Nephron (organoid): ENCODE data around the gene PIK3AP1.
"Not testable (repeated sequence)": the region's sequence is repeated elsewhere in the genome, so short reads cannot be mapped to it uniquely, and the experiment has no call there.

Experiments
- H3K27ac Mint-ChIP-seq, 3 experiments: 2 replicates each; pipeline ENCODE4 v1.8.0; 2020; ENCODE audit warnings: mixed read lengths in 3 of 3, mild to moderate bottlenecking in 2 of 3, moderate library complexity in 1 of 3
- H3K27me3 Mint-ChIP-seq: 2 replicates; pipeline ENCODE4 v1.8.0; 2021; ENCODE audit warnings: low read depth, mild to moderate bottlenecking, moderate library complexity, mixed read lengths
- H3K36me3 Mint-ChIP-seq: 2 replicates; pipeline ENCODE4 v1.8.0; 2020; ENCODE audit warnings: low read depth, mixed read lengths
- H3K4me1 Mint-ChIP-seq: 2 replicates; pipeline ENCODE4 v1.8.0; 2020; ENCODE audit warnings: mixed read lengths
- H3K4me3 Mint-ChIP-seq, 3 experiments: 2 replicates each; pipeline ENCODE4 v1.8.0; 2020; ENCODE audit warnings: mild to moderate bottlenecking in 3 of 3, mixed read lengths in 3 of 3, moderate library complexity in 2 of 3
- H3K9me3 Mint-ChIP-seq: 2 replicates; pipeline ENCODE4 v1.8.0; 2020; ENCODE audit warnings: mixed read lengths
- TF ChIP-seq, protein P1 (sequence below), 3 experiments: fragments of 200-600 bp; sonication (generic); IDR thresholded peaks; one replicate each; pipeline ENCODE4 v1.5.0; 2021; ENCODE audit warnings: antibody characterized with exemption in 3 of 3; ENCODE audit not compliant: unreplicated experiment in 3 of 3

The PIK3AP1 gene

GRCh38 chr10:96758423-96758822, 38.1 kb upstream of the PIK3AP1 start:
- peaks cover 11% of the 10 kb centered on the region for H3K27me3 Mint-ChIP-seq

GRCh38 chr10:96756111-96756903, 36.0 kb upstream of the PIK3AP1 start:
- Mint-ChIP-seq H3K27ac (no peak overlapping the region), H3K4me3 (no peak overlapping the region)
- TF ChIP-seq, protein P1, sequence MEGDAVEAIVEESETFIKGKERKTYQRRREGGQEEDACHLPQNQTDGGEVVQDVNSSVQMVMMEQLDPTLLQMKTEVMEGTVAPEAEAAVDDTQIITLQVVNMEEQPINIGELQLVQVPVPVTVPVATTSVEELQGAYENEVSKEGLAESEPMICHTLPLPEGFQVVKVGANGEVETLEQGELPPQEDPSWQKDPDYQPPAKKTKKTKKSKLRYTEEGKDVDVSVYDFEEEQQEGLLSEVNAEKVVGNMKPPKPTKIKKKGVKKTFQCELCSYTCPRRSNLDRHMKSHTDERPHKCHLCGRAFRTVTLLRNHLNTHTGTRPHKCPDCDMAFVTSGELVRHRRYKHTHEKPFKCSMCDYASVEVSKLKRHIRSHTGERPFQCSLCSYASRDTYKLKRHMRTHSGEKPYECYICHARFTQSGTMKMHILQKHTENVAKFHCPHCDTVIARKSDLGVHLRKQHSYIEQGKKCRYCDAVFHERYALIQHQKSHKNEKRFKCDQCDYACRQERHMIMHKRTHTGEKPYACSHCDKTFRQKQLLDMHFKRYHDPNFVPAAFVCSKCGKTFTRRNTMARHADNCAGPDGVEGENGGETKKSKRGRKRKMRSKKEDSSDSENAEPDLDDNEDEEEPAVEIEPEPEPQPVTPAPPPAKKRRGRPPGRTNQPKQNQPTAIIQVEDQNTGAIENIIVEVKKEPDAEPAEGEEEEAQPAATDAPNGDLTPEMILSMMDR (IDR thresholded peaks at IDR 0.05; ENCODE audit: unreplicated experiment in 3 of 3), result no peak

More at GRCh38 chr10:96758423-96758822, 38.1 kb upstream of the PIK3AP1 start:
- H3K27ac Mint-ChIP-seq, result no peak overlapping the region
- TF ChIP-seq, protein P1 (IDR thresholded peaks at IDR 0.05; ENCODE audit: unreplicated experiment in 3 of 3), result no peak
- no peaks in the 10 kb centered on the region for H3K4me1 Mint-ChIP-seq
- H3K36me3 Mint-ChIP-seq, result no peaks in the 10 kb centered on the region
- H3K4me3 Mint-ChIP-seq, result no peak overlapping the region
- no peaks in the 10 kb centered on the region for H3K9me3 Mint-ChIP-seq

DNA sequence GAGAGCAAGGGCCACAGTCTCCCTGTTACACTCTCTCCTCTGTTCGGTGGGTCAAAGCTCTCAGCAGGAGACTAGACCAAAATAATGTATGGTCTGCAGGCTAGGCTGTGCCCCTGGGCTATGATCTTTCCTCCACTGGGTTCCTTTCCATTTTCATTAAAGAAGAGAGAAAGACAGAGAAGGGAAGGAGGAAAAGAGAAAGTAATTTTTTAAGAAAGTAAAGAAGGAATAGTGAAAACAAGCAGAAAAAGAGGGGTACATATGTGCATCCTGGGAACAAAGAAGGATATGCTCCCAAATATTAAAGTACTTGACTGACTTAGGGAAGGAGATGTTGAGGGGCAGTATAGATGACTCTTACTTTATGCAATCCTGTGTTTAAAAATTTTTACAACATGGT, 33.6 kb upstream of the PIK3AP1 start:
- H3K4me1 Mint-ChIP-seq, result no peaks in the 10 kb centered on the region
- H3K4me3 Mint-ChIP-seq, result no peak overlapping the region
- no peaks in the 10 kb centered on the region for H3K36me3 Mint-ChIP-seq
- TF ChIP-seq, protein P1 (IDR thresholded peaks at IDR 0.05; ENCODE audit: unreplicated experiment in 3 of 3), result no peak
- no peaks in the 10 kb centered on the region for H3K9me3 Mint-ChIP-seq
- peaks cover 9% of the 10 kb centered on the region for H3K27me3 Mint-ChIP-seq
- no peak overlapping the region for H3K27ac Mint-ChIP-seq

More at GRCh38 chr10:96756111-96756903, 36.0 kb upstream of the PIK3AP1 start:
- Mint-ChIP-seq H3K4me1 (no peaks in the 10 kb centered on the region), H3K27me3 (peaks cover 15% of the 10 kb centered on the region), H3K9me3 (no peaks in the 10 kb centered on the region), H3K36me3 (no peaks in the 10 kb centered on the region)

DNA sequence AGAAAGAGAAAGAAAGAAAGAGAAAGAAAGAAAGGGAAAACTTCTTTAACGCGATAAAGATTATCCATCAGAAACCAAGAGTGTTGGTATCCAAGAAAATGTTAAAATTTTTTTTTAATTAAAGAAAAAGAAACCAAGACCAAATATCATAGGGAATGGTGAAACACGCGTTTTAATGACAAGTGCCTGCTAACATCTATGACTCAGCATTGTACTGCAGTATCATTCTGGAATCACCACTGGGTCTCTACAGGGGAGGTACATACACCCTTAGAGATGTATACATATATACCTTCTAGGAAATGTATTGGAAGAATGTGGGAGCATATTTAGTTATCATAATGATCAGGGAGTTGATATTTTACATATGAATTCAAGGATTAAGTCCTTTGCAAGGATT, 32.1 kb upstream of the PIK3AP1 start:
- Mint-ChIP-seq H3K27me3 (peaks cover 9% of the 10 kb centered on the region), H3K9me3 (no peaks in the 10 kb centered on the region), H3K36me3 (no peaks in the 10 kb centered on the region), H3K27ac (no peak overlapping the region), H3K4me3 (no peak overlapping the region), H3K4me1 (no peaks in the 10 kb centered on the region)
- TF ChIP-seq, protein P1 (IDR thresholded peaks at IDR 0.05; ENCODE audit: unreplicated experiment in 3 of 3), result no peak

GRCh38 chr10:96750316-96750715, 30.0 kb upstream of the PIK3AP1 start:
- not testable (repeated sequence) for H3K9me3 Mint-ChIP-seq, H3K27me3 Mint-ChIP-seq, H3K36me3 Mint-ChIP-seq, H3K4me3 Mint-ChIP-seq, H3K27ac Mint-ChIP-seq, H3K4me1 Mint-ChIP-seq

DNA sequence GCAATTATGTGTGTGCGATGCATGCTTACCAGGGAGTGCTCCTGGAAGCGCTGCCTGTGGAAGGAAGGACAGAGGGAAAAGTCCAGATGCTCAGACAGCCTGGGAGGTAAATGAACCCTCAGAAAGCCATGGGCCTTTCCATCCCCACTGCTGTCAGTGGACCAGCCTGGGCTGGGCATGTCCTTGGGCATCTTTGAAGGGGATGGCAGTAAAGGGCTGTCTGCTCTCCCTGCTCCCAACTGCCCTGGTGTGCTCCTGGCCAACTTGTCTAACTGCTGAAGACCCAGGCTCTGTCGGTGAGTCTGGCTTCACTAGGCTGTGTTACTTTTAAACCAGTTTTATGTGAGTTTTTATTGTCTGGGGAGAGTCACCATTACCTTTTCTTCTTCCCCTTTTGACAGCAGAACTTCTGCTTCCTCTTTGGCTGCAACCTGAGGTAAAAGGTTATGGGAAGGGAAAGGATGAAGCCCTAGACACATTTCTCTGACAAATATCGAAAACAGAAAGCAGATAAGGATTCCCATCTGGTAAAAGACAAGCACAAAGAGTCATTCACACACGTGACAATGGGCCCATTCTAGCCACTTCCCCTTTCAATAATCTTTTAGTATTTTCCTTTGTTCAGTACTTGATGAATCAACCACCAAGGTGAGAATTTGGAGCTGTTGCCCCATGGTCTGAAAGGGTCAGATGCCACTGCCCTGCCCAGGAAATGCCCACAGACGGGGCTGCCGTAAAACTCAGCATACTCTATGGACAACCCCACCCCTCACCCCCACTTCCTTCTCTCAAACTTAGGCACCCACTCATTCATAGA, 27.6 kb upstream of the PIK3AP1 start:
- Mint-ChIP-seq H3K27ac (no peak overlapping the region), H3K4me3 (no peak overlapping the region), H3K4me1 (no peaks in the 10 kb centered on the region), H3K27me3 (no peaks in the 10 kb centered on the region), H3K36me3 (no peaks in the 10 kb centered on the region), H3K9me3 (no peaks in the 10 kb centered on the region)
- TF ChIP-seq, protein P1 (IDR thresholded peaks at IDR 0.05; ENCODE audit: unreplicated experiment in 3 of 3), result no peak
